Type B pancreatic cell (in vitro differentiated cells): ENCODE data around the gene SLC7A7. TPM values are rescaled to one million over a fixed set of nuclear protein-coding genes. Genes with fewer than 3 reads are reported as not detected.
A peak's percentile ranks its signal among the peaks of the same experiment; 100 is the strongest.
"Not testable (repeated sequence)": the region's sequence is repeated elsewhere in the genome, so short reads cannot be mapped to it uniquely, and the experiment has no call there.

Experiments used
- DNase-seq: peaks from one replicate; pipeline ENCODE4 v3.0.0; 2021; ENCODE audit warnings: mixed read lengths; ENCODE audit not compliant: unreplicated experiment; ENCODE audit errors: extremely low spot score
- H3K27ac Mint-ChIP-seq: 2 replicates; pipeline ENCODE4 v1.8.0; 2021; ENCODE audit warnings: mild to moderate bottlenecking, mixed read lengths
- H3K27me3 Mint-ChIP-seq: 2 replicates; pipeline ENCODE4 v1.8.0; 2021; ENCODE audit warnings: mixed read lengths
- H3K36me3 Mint-ChIP-seq: 2 replicates; pipeline ENCODE4 v1.8.0; 2021; ENCODE audit warnings: mixed read lengths
- H3K4me1 Mint-ChIP-seq: one replicate; pipeline ENCODE4 v1.8.0; 2021; ENCODE audit warnings: mixed read lengths; ENCODE audit not compliant: unreplicated experiment
- H3K4me3 Mint-ChIP-seq: 2 replicates; pipeline ENCODE4 v1.8.0; 2021; ENCODE audit warnings: mild to moderate bottlenecking, mixed read lengths
- H3K9me3 Mint-ChIP-seq: 2 replicates; pipeline ENCODE4 v1.8.0; 2021; ENCODE audit warnings: mixed read lengths
- CTCF ChIP-seq: fragments of 200-600 bp; sonication (generic); conservative IDR thresholded peaks from 2 replicates; pipeline ENCODE4 v1.5.0; 2021; ENCODE audit warnings: antibody characterized with exemption, mild to moderate bottlenecking
- long read RNA-seq: library from polyadenylated mRNA; unstranded; transcript quantifications from one replicate; pipeline ENCODE4 v2.0.0, GENCODE V29; 2020
- total RNA-seq: library from RNA; stranded (reverse); gene quantifications from 2 replicates; pipeline ENCODE4 v1.2.1, GENCODE V29; 2021; ENCODE audit warnings: low replicate concordance

SLC7A7 gene
- 9.7 and 31.6 TPM in 2 replicates for total RNA-seq
- long read RNA-seq, transcript SLC7A7-204 (10 exons, 2,447 nt), result major isoform, 102 of 159 reads
- long read RNA-seq, partial matches to known transcripts, result 28 of 159 reads
- long read RNA-seq, other reads (novel, unspliced or antisense), result 25 of 159 reads

- peaks cover 7% of the 10 kb centered on the region for H3K27me3 Mint-ChIP-seq
- no peak for DNase-seq
- H3K4me3 Mint-ChIP-seq, result peak within 1 kb of the TSS; percentile 48
- H3K4me1 Mint-ChIP-seq, result peaks cover 30% of the 10 kb centered on the region
- TF ChIP-seq CTCF, result no peak
- no peaks in the 10 kb centered on the region for H3K9me3 Mint-ChIP-seq
- no peaks in the 10 kb centered on the region for H3K36me3 Mint-ChIP-seq
- H3K27ac Mint-ChIP-seq, result peak within 1 kb of the TSS; percentile 47
Measured at GRCh38 chr14:22814941-22815713, at the start of gene SLC7A7. TSS of gene SLC7A7 (minus strand) at chr14:22815435. CDS start at chr14:22813398, 2,037 bp downstream.

- no peaks in the 10 kb centered on the region for H3K9me3 Mint-ChIP-seq
- H3K27ac Mint-ChIP-seq, result no peak overlapping the region
- no peak overlapping the region for H3K4me3 Mint-ChIP-seq
- no peak for DNase-seq
- H3K36me3 Mint-ChIP-seq, result no peaks in the 10 kb centered on the region
- H3K27me3 Mint-ChIP-seq, result no peaks in the 10 kb centered on the region
- no peak for TF ChIP-seq CTCF
- no peaks in the 10 kb centered on the region for H3K4me1 Mint-ChIP-seq
Measured at GRCh38 chr14:22864979-22865378, 49.7 kb upstream of the SLC7A7 start.

- Mint-ChIP-seq H3K9me3 (no peaks in the 10 kb centered on the region), H3K4me3 (no peak overlapping the region), H3K27me3 (no peaks in the 10 kb centered on the region), H3K27ac (no peak overlapping the region), H3K36me3 (no peaks in the 10 kb centered on the region), H3K4me1 (no peaks in the 10 kb centered on the region)
- TF ChIP-seq CTCF, result no peak
- no peak for DNase-seq
Measured at GRCh38 chr14:22861651-22862050, 46.4 kb upstream of the SLC7A7 start.

GRCh38 chr14:22860377-22860776 is 45.1 kb upstream of the SLC7A7 start:
- not testable (repeated sequence) for H3K27ac Mint-ChIP-seq, H3K27me3 Mint-ChIP-seq, DNase-seq, H3K4me1 Mint-ChIP-seq, H3K9me3 Mint-ChIP-seq, H3K4me3 Mint-ChIP-seq, H3K36me3 Mint-ChIP-seq

- Mint-ChIP-seq H3K27ac (no peak overlapping the region), H3K36me3 (no peaks in the 10 kb centered on the region), H3K27me3 (no peaks in the 10 kb centered on the region), H3K4me3 (no peak overlapping the region), H3K4me1 (peaks cover 8% of the 10 kb centered on the region), H3K9me3 (no peaks in the 10 kb centered on the region)
- TF ChIP-seq CTCF, result no peak
- no peak for DNase-seq
Measured at GRCh38 chr14:22856428-22856827, 41.2 kb upstream of the SLC7A7 start.

- H3K4me1 Mint-ChIP-seq, result peaks cover 8% of the 10 kb centered on the region
- DNase-seq, result no peak
- H3K4me3 Mint-ChIP-seq, result no peak overlapping the region
- H3K27me3 Mint-ChIP-seq, result no peaks in the 10 kb centered on the region
- TF ChIP-seq CTCF, result no peak
- H3K9me3 Mint-ChIP-seq, result no peaks in the 10 kb centered on the region
- H3K36me3 Mint-ChIP-seq, result no peaks in the 10 kb centered on the region
- H3K27ac Mint-ChIP-seq, result peak overlapping the region; percentile 72
Measured at GRCh38 chr14:22854963-22855724, 39.9 kb upstream of the SLC7A7 start.

GRCh38 chr14:22854296-22854695 is 39.1 kb upstream of the SLC7A7 start:
- not testable (repeated sequence) for H3K4me1 Mint-ChIP-seq, H3K9me3 Mint-ChIP-seq, H3K4me3 Mint-ChIP-seq, DNase-seq, H3K27ac Mint-ChIP-seq, H3K27me3 Mint-ChIP-seq, H3K36me3 Mint-ChIP-seq
